CD4-positive, alpha-beta T cell treated with Interleukin-21 for 1 hour (primary cell): ENCODE measurements around the gene GK.
"Not testable (repeated sequence)": the region's sequence is repeated elsewhere in the genome, so short reads cannot be mapped to it uniquely, and the experiment has no call there.

Source experiments
- DNase-seq: peaks from one replicate; pipeline ENCODE4 v3.0.0-alpha.2; 2020

The GK gene

DNA sequence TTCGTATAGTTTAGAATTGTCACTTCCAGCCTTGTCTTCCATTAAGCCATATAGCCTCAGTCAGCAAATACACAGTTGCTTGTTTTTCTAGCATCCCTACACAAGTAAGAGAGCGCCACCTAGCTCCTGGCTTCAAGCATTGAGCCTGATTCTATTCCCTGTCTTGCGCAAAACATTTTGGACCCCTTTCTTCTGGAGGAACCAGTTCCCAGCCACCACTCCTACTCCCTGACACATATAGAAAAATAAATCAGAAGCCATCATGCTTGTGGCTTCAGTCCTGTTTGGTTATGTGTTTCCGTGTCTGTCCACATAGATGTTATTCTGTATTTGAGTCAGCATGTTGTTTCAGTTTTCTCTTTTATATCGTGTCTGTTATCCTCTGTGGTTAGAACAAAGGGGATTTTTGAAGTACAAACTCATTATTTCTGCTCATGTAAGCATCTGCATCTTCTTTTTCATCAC is 59.9 kb downstream of the GK start:
- DNase-seq = peak; percentile 56

DNA sequence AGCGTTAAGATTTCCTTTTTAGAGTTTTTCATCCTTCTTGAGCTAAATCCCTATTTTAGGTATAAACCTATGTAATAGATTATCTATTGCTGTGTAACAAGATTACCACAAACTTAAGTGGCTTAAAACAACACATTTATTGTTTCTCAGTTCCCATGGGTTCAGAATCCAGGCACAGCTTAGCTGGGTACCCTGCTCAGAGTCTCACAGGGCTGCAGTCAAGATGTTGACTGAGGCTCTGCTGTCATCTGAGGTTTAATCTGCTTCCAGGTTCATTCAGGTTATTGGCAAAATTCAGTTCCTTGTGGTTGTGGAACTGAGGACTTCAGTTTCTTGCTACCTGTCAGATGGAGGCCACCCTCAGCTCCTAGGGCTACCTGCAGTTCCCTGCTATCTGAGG is 60.9 kb downstream of the GK start:
- no peak for DNase-seq

DNA sequence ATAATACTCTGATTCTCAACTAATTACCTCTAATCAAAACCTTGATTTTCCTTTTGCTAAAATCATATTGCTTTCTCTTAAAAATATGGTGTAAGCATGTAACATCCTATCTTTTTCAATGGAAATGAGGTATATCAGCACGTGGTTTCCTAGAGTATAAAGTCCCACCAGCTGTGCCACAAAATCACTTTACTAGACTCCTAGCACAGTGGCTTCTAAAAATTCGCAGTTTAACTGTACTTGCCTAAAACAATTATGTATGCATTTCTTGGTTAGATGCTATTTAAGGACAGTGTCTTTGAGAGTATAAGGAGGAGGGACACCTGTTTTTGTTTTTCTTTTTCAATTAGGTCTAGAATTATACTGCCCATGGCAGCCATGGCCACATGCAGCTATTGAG is 62.8 kb downstream of the GK start:
- no peak for DNase-seq

DNA sequence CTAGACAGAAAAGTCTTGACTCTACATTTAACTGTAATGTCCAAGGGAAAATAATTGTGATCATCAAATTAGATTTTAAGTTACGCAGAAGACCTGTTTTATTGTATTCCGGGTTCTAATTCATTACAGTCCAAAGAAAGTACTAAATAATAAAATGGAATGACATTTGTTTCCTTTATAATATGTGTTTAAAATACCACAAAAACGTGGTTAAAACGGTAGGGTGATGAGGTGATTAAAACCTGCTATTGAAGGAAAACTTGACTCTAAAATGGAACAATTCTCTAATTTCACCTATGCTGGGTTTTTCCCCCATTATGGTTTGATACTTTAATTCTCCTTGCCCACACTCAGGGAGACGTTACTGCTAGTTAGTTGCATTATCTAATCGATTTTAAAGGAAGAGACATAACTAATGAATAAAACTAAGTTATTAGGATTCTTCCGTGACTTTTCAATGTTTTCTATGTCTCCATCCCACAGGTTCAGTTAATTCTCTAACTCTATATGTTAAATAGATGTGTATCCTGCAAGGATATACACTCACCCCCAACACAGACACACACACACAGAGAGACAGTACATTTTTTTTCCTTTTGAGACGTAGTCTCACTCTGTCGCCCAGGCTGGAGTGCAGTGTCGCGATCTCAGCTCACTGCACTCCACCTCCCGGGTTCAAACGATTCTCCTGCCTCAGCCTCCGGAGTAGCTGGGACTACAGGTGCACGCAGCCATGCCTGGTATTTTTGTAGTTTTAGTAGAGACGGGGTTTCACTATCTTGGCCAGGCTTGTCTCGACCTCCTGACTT is 80.8 kb downstream of the GK start:
- no peak for DNase-seq

DNA sequence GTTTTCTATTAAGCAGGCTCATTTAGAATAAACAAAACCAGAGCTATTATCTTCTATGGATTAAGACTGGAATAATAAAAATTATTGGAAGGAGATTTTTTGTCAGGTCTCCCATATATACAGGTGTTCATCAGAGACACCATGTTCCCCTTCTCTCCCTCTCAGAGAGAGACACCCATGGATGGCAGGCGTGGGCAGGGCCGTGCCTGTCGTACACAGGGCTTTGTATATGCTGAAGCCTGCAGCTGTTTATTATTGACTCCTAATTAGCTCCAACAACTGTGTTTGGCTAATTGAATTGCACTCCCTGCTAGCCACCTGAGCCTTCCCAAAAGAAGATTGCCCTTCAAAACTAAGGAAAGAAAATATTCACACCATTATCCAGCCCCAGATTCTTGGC is 81.6 kb downstream of the GK start:
- no peak for DNase-seq

DNA sequence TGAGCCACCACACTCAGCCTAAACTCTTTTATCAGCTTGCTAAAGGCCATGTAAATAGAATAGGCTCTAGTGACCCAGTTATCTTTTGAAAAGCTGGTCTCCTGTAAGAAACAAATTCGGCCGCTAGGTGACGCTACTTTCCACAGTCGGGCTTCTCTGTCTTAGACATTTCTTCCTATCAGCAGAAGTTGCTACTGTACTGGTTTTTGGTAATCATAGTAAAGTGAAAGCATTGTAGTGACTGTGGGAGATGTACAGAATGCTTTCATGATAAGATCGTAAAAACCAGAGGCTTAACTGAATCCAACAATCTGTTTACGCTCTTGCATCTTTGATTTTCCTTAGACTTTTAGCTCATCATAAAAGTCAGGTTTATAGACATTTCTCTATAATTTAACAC is 82.6 kb downstream of the GK start:
- DNase-seq = peak; percentile 66

DNA sequence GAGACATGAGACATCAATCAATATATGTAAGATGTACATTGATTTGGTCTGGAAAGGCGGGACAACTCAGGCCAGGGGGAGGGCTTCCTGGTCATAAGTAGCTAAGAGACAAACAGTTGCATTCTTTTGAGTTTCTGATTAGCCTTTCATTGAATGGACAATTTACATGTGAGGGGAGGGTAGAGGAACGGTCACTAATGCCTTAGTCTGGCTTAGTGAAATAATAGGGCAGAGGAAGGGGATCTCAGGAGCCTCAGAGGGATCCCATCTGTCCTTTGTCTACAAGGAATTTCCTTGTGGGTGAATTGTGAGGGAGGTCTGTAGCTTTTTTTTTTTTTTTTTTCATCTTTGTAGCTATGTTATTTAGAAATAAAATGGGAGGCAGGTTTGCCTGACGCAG is 88.3 kb downstream of the GK start:
- no peak for DNase-seq

DNA sequence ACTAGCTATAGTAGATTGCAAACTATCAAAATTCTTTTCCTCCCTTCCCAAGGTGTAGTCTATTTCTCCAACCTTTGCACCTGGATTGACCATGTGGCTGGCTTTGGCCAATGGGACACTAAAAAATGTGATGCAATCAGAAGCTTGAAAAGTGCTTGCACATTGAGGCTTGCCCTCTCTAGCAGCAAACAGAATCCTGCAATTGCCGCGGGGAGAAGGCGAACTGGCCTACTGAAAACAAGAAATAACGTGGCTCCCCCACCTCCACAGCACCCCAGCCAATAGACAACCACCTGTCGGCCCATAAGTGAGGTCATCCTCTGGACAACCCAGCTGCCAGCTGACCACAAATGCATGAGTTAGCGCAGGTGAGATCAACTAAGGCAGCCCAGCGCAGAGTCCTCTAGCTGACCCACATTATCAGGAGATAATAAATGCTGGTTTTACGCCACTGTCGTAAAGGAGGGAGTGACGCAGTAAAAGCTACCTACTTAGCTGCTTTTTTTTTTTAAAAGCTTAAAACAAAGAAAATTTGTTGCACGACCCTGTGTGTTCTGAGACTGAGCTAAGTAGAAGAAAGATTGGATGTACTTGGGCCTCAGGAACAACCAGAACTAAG is 95.2 kb downstream of the GK start:
- no peak for DNase-seq

DNA sequence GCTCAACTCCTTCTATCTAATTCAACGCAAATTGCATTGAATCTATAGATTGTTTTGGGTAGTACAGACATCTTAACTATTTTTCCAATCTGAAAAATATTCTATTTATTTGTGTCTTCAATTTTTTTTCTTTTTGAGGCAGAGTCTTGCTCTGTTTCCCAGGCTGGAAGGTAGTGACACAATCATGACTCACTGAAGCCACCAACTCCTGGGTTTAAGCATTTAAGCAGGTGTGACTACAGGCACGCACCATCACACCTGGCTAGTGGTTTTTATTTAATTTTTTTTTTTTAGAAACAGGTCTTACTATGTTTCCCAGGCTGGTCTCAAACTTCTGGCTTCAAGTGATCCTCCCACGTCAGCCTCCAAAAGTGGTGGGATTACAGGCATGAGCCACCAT is 98.3 kb downstream of the GK start:
- no peak for DNase-seq

DNA sequence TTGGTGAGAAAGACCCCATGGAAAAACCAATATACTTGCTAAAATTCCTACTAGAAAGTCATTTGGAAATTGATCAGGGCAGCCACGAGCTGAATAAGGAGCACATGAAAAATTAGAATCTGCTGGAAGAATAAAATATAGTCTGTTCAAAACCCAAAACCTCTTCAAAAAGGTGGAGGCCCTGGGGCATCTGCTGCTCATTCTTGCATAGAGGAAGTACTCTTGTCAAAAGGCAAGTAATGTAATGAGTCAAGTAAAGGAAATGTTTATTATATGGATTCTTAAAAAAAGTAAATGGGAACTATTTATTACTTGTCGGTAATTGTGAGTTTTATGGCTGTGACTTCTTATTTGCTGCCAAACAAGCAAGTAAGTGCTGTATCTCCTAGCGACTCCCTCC is 109.5 kb downstream of the GK start:
- no peak for DNase-seq

DNA sequence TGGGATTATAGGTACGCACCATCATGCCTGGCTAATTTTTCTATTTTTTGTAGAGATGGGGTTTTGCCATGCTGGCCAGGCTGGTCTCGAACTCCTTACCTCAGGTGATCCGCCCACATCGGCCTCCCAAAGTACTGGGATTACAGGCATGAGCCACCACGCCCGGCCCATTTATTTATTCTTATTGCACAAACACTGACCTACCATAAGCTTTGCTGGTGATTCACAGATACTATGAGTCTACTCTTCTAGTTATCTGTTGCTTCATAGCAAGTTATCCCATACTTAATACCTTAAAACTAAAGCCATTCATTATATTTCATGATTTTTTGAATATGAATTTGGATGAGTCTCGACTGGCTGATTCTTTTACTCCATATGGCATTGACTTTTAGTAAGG is 120.5 kb downstream of the GK start:
- not testable (repeated sequence) for DNase-seq

DNA sequence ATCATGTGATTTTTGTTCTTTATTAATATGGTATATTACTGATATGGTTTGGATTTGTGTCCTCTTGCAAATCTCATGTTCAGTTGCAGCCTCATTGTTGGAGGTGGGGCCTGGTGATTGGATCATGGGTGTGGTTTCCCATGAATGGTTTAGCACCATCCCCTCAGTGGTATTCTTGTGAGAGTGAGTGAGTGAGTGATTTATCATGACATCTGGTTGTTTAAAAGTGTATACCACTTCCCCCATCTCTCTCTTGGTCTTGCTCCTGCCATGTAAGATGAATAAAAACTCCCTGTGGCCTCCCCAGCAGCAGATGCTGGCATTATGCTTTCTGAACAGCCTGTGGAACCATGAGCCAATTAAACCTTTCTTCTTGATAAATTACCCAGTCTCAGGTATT is 124.4 kb downstream of the GK start:
- no peak for DNase-seq

DNA sequence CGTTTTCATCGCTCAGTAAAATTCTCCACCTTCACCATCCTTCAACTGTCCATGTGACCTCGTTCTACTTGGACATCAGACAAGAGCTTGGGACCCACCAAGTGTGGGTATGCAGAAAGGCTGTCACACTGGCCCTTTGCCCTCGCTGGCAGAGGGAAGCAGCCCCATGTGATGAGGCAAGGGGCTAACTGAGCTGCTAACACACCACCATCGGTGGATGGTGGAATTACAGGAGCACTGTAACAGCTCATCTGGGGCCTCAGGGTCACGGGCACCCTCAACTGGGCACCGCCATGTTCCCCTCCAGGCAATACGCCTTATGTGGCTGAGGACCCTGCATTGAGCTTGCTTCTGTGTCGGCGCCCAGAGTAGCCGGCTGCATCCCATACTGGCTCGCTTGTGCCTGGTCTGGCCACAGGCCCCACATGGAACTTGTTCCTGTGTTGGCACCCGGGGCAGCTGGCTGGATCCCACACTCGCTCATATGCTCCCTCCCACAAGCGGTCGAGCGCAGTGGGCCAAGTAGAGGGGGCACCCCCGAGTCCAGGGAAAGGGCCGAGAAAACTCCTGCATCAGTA is 126.3 kb downstream of the GK start:
- no peak for DNase-seq
